HCT116 (cell line): Measurements from ENCODE around the gene SYT3. TPM values are rescaled to one million over a fixed set of nuclear protein-coding genes. Genes with fewer than 3 reads are reported as not detected.

Experiments
- ATAC-seq: fragments of 200-7000 bp; cut with Tn5 transposase; 2 replicates; pipeline ENCODE4 v1.9.1; 2020; ENCODE audit warnings: mild to moderate bottlenecking, moderate library complexity
- BruUV-seq: library from RNA; stranded (reverse); fragments of 400-500 nt; replicated peaks from 2 replicates; lab custom pipeline; 2021; lab: Mats Ljungman, UMichigan
- CTCF ChIA-PET: fragments of 300-600 bp; sonication (Branson Sonifier 250); formaldehyde crosslinking; loops from one replicate; lab custom pipeline; 2021; ENCODE audit warnings: antibody characterized with exemption; lab: Charles Lee
- POLR2A ChIA-PET: fragments of 300-600, 350-600 bp; sonication (Branson Sonifier 250); formaldehyde crosslinking; loops from one replicate; lab custom pipeline; 2021; ENCODE audit warnings: antibody characterized with exemption; lab: Charles Lee
- RAD21 ChIA-PET, 2 experiments: fragments of 300-600 bp; sonication (Branson Sonifier 250); formaldehyde crosslinking; loops; one replicate each; lab custom pipeline; 2023; ENCODE audit warnings: low total read pairs in 2 of 2; ENCODE audit not compliant: uncharacterized antibody in 2 of 2, unreplicated experiment in 2 of 2, low non-redundant PET in 1 of 2; lab: Charles Lee
- DNase-seq: peaks from one replicate; pipeline ENCODE4 v3.0.0-alpha.2; 2010; ENCODE audit warnings: low read depth, low spot score
- H2AFZ ChIP-seq: fragments of 200-600 bp; shearing (Covaris generic), sonication (generic); 2 replicates; pipeline ENCODE4 v1.6.1; 2017; ENCODE audit warnings: low read depth, mixed run types, mixed read lengths, antibody characterized with exemption, low read length; ENCODE audit not compliant: poor library complexity, severe bottlenecking
- H3K27ac ChIP-seq: 2 replicates; pipeline ENCODE4 v1.5.1; 2012; ENCODE audit warnings: low read depth, low read length
- H3K27me3 ChIP-seq: fragments of 200-600 bp; sonication (generic); 2 replicates; pipeline ENCODE4 v1.6.1; 2016; ENCODE audit warnings: mixed run types, low read length, mixed read lengths; ENCODE audit not compliant: insufficient read depth
- H3K36me3 ChIP-seq, 2 experiments: fragments of 200-500 bp in 1 of 2; fragments of 200-600 bp in 1 of 2; sonication (Bioruptor generic) in 1 of 2; sonication (generic) in 1 of 2; 2 replicates each; pipeline versions ENCODE4 v1.5.1 to v1.6.1; 2014 to 2016; ENCODE audit warnings: low read length in 2 of 2, inconsistent platforms in 1 of 2, mixed read lengths in 1 of 2, mixed run types in 1 of 2; ENCODE audit not compliant: insufficient read depth in 2 of 2, control insufficient read depth in 1 of 2
- H3K4me1 ChIP-seq, 2 experiments: fragments of 200-600 bp in 1 of 2; sonication (generic) in 1 of 2; 2 replicates each; pipeline versions ENCODE4 v1.5.1 to v1.6.1; 2012 to 2017; ENCODE audit warnings: low read length in 2 of 2, inconsistent platforms in 1 of 2, mild to moderate bottlenecking in 1 of 2, mixed read lengths in 1 of 2, mixed run types in 1 of 2, moderate library complexity in 1 of 2; ENCODE audit not compliant: insufficient read depth in 2 of 2, control insufficient read depth in 1 of 2
- H3K4me2 ChIP-seq: fragments of 200-600 bp; sonication (generic); 2 replicates; pipeline ENCODE4 v1.6.1; 2017; ENCODE audit warnings: mixed run types, low read length, mixed read lengths
- H3K4me3 ChIP-seq, 2 experiments: fragments of 200-600 bp in 1 of 2; sonication (generic) in 1 of 2; replicated peaks in 1 of 2; 2 replicates each; pipeline ENCODE4 v1.5.1; 2011 to 2016; ENCODE audit warnings: low read length in 2 of 2, control low read depth in 1 of 2, low read depth in 1 of 2, mild to moderate bottlenecking in 1 of 2, mixed read lengths in 1 of 2, mixed run types in 1 of 2
- H3K79me2 ChIP-seq: fragments of 200-600 bp; sonication (generic); 2 replicates; pipeline ENCODE4 v1.6.1; 2017; ENCODE audit warnings: mild to moderate bottlenecking, mixed run types, low read length, moderate library complexity, mixed read lengths; ENCODE audit not compliant: insufficient read depth
- H3K9ac ChIP-seq: fragments of 200-600 bp; sonication (generic); 2 replicates; pipeline ENCODE4 v1.6.1; 2016; ENCODE audit warnings: low read length, mixed read lengths
- H3K9me2 ChIP-seq: fragments of 200-600 bp; sonication (generic), shearing (Covaris generic); 2 replicates; pipeline ENCODE4 v1.6.1; 2017; ENCODE audit warnings: mixed run types, mild to moderate bottlenecking, moderate library complexity; ENCODE audit not compliant: insufficient read depth
- H3K9me3 ChIP-seq, 2 experiments: fragments of 200-500 bp in 1 of 2; fragments of 200-600 bp in 1 of 2; sonication (Bioruptor generic) in 1 of 2; sonication (generic) in 1 of 2; 2 replicates each; pipeline ENCODE4 v1.6.1; 2014 to 2017; ENCODE audit warnings: low read length in 2 of 2, mixed read lengths in 2 of 2, inconsistent platforms in 1 of 2, low read depth in 1 of 2, mild to moderate bottlenecking in 1 of 2, mixed run types in 1 of 2, moderate library complexity in 1 of 2; ENCODE audit not compliant: control insufficient read depth in 1 of 2, insufficient read depth in 1 of 2
- H4K20me1 ChIP-seq: fragments of 200-600 bp; sonication (generic), shearing (Covaris generic); 2 replicates; pipeline ENCODE4 v1.6.1; 2017; ENCODE audit warnings: mixed run types, mild to moderate bottlenecking, moderate library complexity; ENCODE audit not compliant: insufficient read depth
- CBX3 ChIP-seq: IDR thresholded peaks from 2 replicates; pipeline ENCODE4 v1.6.1; 2012; ENCODE audit warnings: low read depth
- ELF1 ChIP-seq: IDR thresholded peaks from 2 replicates; pipeline ENCODE4 v1.6.1; 2012; ENCODE audit warnings: low read depth, borderline replicate concordance
- EZH2 ChIP-seq: fragments of 200-600 bp; sonication (generic); IDR thresholded peaks from 2 replicates; pipeline ENCODE4 v1.6.1; 2017; ENCODE audit warnings: antibody characterized with exemption, mixed run types
- EZH2phosphoT487 ChIP-seq: fragments of 200-600 bp; IDR thresholded peaks from 2 replicates; pipeline ENCODE4 v1.6.1; 2018; ENCODE audit warnings: antibody characterized with exemption, borderline replicate concordance
- MAX ChIP-seq: IDR thresholded peaks from 2 replicates; pipeline ENCODE4 v1.6.1; 2012
- POLR2A ChIP-seq: IDR thresholded peaks from 2 replicates; pipeline ENCODE4 v1.7.0; 2011; ENCODE audit warnings: borderline replicate concordance; ENCODE audit not compliant: insufficient read depth, insufficient read length; ENCODE audit errors: extremely low read depth
- RAD21 ChIP-seq: IDR thresholded peaks from 2 replicates; pipeline ENCODE4 v1.6.1; 2012; ENCODE audit warnings: low read depth, mild to moderate bottlenecking
- SRF ChIP-seq: IDR thresholded peaks from 2 replicates; pipeline ENCODE4 v1.6.1; 2012; ENCODE audit warnings: low read depth
- ZBTB33 ChIP-seq: IDR thresholded peaks from 2 replicates; pipeline ENCODE4 v1.6.1; 2011; ENCODE audit warnings: mild to moderate bottlenecking, low read length, moderate library complexity; ENCODE audit not compliant: insufficient replicate concordance; ENCODE audit errors: extremely low read depth
- ZFX ChIP-seq: fragments of 450-650 bp; IDR thresholded peaks from 2 replicates; pipeline ENCODE4 v1.6.1; 2017
- ZNF274 ChIP-seq: fragments of 200-500 bp; sonication (Bioruptor generic); IDR thresholded peaks from 2 replicates; pipeline ENCODE4 v1.6.1; 2014; ENCODE audit warnings: mild to moderate bottlenecking, low read depth, low read length, inconsistent platforms
- intact Hi-C: fragments of 100-400 bp; cut with micrococcal nuclease; formaldehyde crosslinking; loops from 2 replicates; pipeline ENCODE4 v1.10.0; 2022
- total RNA-seq: library from RNA; stranded (reverse); gene quantifications from one replicate; pipeline ENCODE4 v1.2.1, GENCODE V29; 2021; ENCODE audit not compliant: unreplicated experiment
- TF ChIP-seq, protein P1 (sequence below): IDR thresholded peaks from 2 replicates; pipeline ENCODE4 v1.6.1; 2012
- TF ChIP-seq, protein P2 (sequence below), 3 experiments: fragments of 200-600 bp in 1 of 3; sonication (generic) in 1 of 3; IDR thresholded peaks in 2 of 3; conservative IDR thresholded peaks in 1 of 3; 2 replicates each; pipeline ENCODE4 v1.5.1; 2012 to 2017; ENCODE audit warnings: low read depth in 2 of 3, low read length in 2 of 3, antibody characterized with exemption in 1 of 3, borderline replicate concordance in 1 of 3, control low read depth in 1 of 3, mild to moderate bottlenecking in 1 of 3, mixed read lengths in 1 of 3, mixed run types in 1 of 3, moderate library complexity in 1 of 3; ENCODE audit not compliant: insufficient read depth in 1 of 3

Gene SYT3
- total RNA-seq, 1 experiment from 2014 or later: 4.6 TPM

DNA sequence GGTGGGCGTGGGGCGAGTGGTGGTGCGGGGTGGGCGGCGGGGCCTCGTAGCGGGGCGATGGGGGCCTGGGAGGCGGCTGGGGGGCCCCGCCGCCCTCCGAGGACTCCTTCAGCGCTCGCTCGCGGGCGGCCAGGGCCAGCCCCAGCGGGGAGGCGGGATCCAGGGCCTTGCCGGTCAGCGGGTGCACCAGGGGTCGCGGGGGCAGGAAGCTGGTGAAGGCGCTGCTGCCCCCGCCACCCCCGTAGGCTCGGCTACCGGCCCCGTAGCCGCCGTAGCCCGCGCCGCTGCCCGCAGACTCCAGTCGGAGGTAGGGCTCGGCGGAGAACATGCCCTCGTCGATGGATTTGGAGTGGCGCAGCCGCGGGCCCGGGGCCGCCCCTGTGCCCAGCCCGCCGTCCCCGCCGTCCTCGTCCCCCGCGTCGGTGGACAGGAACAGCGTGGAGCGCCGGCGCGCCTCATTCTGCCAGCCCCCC lies 28.1 kb upstream of the SYT3 start:
- Histone ChIP-seq H3K79me2 (no peaks in the 10 kb centered on the region), H3K9ac (no peak overlapping the region), H3K9me3 (no peaks in the 10 kb centered on the region), H3K4me3 (no peak overlapping the region), H4K20me1 (no peaks in the 10 kb centered on the region), H3K9me2 (no peaks in the 10 kb centered on the region), H3K27ac (no peak overlapping the region), H2AFZ (no peak overlapping the region), H3K4me1 (peaks cover 0 to 9% of the 10 kb centered on the region in 2 experiments; a peak in 2 of 4 replicates), H3K4me2 (no peak overlapping the region), H3K27me3 (no peaks in the 10 kb centered on the region), H3K36me3 (no peaks in the 10 kb centered on the region)
- ChIA-PET POLR2A (no interaction called here), RAD21 (no interaction called here), CTCF (no interaction called here)
- DNase-seq (no peak), ATAC-seq (no peak)
- intact Hi-C loops: no loop called here
- BruUV-seq: no TSS peak
- TF ChIP-seq, protein P1, sequence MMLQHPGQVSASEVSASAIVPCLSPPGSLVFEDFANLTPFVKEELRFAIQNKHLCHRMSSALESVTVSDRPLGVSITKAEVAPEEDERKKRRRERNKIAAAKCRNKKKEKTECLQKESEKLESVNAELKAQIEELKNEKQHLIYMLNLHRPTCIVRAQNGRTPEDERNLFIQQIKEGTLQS: no peak
- TF ChIP-seq EZH2phosphoT487 (no peak), RAD21 (no peak)

DNA sequence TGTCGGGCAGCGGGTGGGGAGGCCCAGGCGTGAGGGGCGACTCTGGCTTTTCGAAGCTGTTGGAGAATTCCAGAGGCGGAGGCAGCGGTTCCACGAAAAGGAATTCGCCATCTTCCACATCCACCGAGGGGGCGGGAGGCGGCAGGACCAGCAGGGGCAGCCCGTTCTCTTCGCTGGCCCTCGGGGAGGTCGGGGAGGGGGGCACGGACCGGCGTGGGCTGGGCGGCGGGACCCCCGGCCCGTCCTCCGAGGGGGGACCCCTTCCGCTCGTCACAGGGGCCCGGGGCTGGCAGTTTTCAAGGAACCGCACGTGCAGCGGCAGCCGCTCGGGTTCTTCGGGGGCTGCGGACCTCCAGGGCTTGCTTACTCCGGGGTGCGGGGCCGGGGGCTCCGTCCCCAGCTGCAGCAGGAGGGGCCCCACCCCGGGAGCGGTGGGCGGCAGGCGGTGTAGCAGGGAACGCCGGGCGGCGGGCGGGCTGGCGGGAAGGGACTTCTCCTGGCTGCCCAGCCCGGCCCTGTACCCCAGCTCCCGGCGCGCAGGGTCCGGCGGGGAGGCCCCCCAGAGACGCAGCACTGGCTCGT lies 27.6 kb upstream of the SYT3 start:
- Histone ChIP-seq H3K4me2 (no peak overlapping the region), H3K36me3 (no peaks in the 10 kb centered on the region), H3K27ac (no peak overlapping the region), H4K20me1 (no peaks in the 10 kb centered on the region), H3K9me3 (no peaks in the 10 kb centered on the region), H2AFZ (no peak overlapping the region), H3K4me1 (peaks cover 0 to 9% of the 10 kb centered on the region in 2 experiments; a peak in 2 of 4 replicates), H3K4me3 (no peak overlapping the region), H3K27me3 (no peaks in the 10 kb centered on the region), H3K9me2 (no peaks in the 10 kb centered on the region), H3K79me2 (no peaks in the 10 kb centered on the region), H3K9ac (no peak overlapping the region)
- ATAC-seq (no peak), DNase-seq (no peak)
- intact Hi-C loops: no loop called here
- POLR2A ChIA-PET: no interaction called here
- no TSS peak for BruUV-seq
- CTCF ChIA-PET: no interaction called here
- RAD21 ChIA-PET: no interaction called here
- TF ChIP-seq EZH2 (no peak), POLR2A (no peak), ZFX (no peak), ZNF274 (no peak), ELF1 (no peak), RAD21 (no peak), ZBTB33 (no peak), MAX (no peak), EZH2phosphoT487 (no peak), SRF (no peak), CBX3 (no peak)
- TF ChIP-seq, protein P2, sequence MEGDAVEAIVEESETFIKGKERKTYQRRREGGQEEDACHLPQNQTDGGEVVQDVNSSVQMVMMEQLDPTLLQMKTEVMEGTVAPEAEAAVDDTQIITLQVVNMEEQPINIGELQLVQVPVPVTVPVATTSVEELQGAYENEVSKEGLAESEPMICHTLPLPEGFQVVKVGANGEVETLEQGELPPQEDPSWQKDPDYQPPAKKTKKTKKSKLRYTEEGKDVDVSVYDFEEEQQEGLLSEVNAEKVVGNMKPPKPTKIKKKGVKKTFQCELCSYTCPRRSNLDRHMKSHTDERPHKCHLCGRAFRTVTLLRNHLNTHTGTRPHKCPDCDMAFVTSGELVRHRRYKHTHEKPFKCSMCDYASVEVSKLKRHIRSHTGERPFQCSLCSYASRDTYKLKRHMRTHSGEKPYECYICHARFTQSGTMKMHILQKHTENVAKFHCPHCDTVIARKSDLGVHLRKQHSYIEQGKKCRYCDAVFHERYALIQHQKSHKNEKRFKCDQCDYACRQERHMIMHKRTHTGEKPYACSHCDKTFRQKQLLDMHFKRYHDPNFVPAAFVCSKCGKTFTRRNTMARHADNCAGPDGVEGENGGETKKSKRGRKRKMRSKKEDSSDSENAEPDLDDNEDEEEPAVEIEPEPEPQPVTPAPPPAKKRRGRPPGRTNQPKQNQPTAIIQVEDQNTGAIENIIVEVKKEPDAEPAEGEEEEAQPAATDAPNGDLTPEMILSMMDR (IDR thresholded peaks at IDR 0.05 in 2 of 3, conservative IDR thresholded peaks at IDR 0.05 in 1 of 3; ENCODE audit: borderline replicate concordance in 1 of 3, insufficient read depth in 1 of 3, low read depth in 2 of 3, low read length in 2 of 3): no peak
